Lung (tissue), 12 donors: ENCODE data around the gene OTULINL. TPM values are rescaled to one million over a fixed set of nuclear protein-coding genes. Genes with fewer than 3 reads are reported as not detected.

Source experiments
- ATAC-seq: fragments of 200-7000 bp; cut with Tn5 transposase; one replicate; pipeline ENCODE4 v1.9.1; 2020; ENCODE audit warnings: moderate number of reproducible peaks; ENCODE audit not compliant: insufficient read depth, low FRiP score
- DNase-seq, 3 donors: peaks; one replicate each; pipeline ENCODE4 v3.0.0-alpha.2; 2013 to 2017
- H3K27ac ChIP-seq, 2 donors: one replicate each; pipeline ENCODE4 v1.5.1; 2013; ENCODE audit warnings: mild to moderate bottlenecking in 2 of 2, moderate library complexity in 2 of 2, control low read depth in 1 of 2, inconsistent platforms in 1 of 2, low read depth in 1 of 2, low read length in 1 of 2
- H3K27me3 ChIP-seq, 3 donors: one replicate each; pipeline ENCODE4 v1.5.1; 2013; ENCODE audit warnings: low read length in 2 of 3; ENCODE audit not compliant: control insufficient read depth in 3 of 3, insufficient read depth in 3 of 3
- H3K36me3 ChIP-seq, 4 donors: one replicate each; pipeline ENCODE4 v1.5.1; 2013; ENCODE audit warnings: low read length in 4 of 4, mild to moderate bottlenecking in 1 of 4, moderate library complexity in 1 of 4; ENCODE audit not compliant: control insufficient read depth in 4 of 4, insufficient read depth in 4 of 4
- H3K4me1 ChIP-seq, 5 donors: one replicate each; pipeline ENCODE4 v1.5.1; 2013; ENCODE audit warnings: low read length in 5 of 5, mild to moderate bottlenecking in 2 of 5, moderate library complexity in 1 of 5; ENCODE audit not compliant: control insufficient read depth in 5 of 5, insufficient read depth in 5 of 5
- H3K4me3 ChIP-seq: one replicate; pipeline ENCODE4 v1.5.1; 2013; ENCODE audit warnings: mild to moderate bottlenecking, control low read depth, moderate library complexity
- H3K9ac ChIP-seq, 2 donors: one replicate each; pipeline ENCODE4 v1.5.1; 2013; ENCODE audit warnings: low read length in 2 of 2, control low read depth in 1 of 2; ENCODE audit not compliant: insufficient read depth in 1 of 2
- H3K9me3 ChIP-seq, 4 donors: one replicate each; pipeline ENCODE4 v1.5.1; 2013; ENCODE audit warnings: low read length in 3 of 4, mild to moderate bottlenecking in 1 of 4, moderate library complexity in 1 of 4; ENCODE audit not compliant: control insufficient read depth in 4 of 4, insufficient read depth in 3 of 4
- WGBS, 2 donors: extraction: QIAGEN DNeasy Blood & Tissue Kit; methylation state at CpG; one replicate each; pipeline ENCODE4 v1.1.7; 2013; 5-methylcytosine and 5-hydroxymethylcytosine counted together
- polyA plus RNA-seq, 2 donors: library from polyadenylated mRNA; stranded (reverse); fragments of 200-250 nt; gene quantifications; one replicate each; pipeline ENCODE4 v1.2.1, GENCODE V29; 2013
- total RNA-seq, 2 donors: library from RNA; depleted of rRNA in 1 of 2; stranded (reverse); fragments of >200 nt in 1 of 2; gene quantifications; one replicate each; pipeline ENCODE4 v1.2.1, GENCODE V29; 2014 to 2021
- TF ChIP-seq, protein P1 (sequence below): IDR thresholded peaks from 2 replicates; pipeline ENCODE4 v1.5.1; 2012; ENCODE audit warnings: mild to moderate bottlenecking; ENCODE audit errors: control extremely low read depth, extremely low read depth
- donor health status: control.
- donor health status: control.
- donor health status: Bipolar disorder and iron deficiency.
- donor health status: healthy.
- donor health status: DM: yes; HTN: yes; CAD: no.

OTULINL gene
- total and polyA plus RNA-seq, 4 donors: 19.7 to 59.9 (median 30.0) TPM

DNA sequence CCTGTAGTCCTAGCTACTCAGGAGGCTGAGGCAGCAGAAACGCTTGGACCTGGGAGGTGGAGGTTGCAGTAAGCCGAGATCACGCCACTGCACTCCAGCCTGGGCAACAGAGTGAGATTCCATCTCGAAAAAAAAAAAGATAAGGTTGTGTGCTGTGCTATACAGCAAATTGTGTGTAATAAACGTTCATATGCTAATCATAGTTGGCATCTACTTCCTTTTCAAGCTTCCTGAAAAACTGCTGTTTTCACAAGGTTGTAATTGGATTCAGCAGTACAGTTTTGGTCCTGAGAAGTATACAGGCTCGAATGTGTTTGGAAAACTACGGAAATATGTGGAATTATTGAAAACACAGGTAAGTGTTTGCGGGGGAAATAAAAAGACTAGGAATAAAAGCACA, 25.5 kb downstream of the OTULINL start:
- H3K9ac ChIP-seq: no peak overlapping the region
- ATAC-seq (no peak), DNase-seq (no peak)
- WGBS, 2 donors: 50 to 73% methylated on average over 8 of the region's 8 CpGs
- H3K36me3 ChIP-seq: peaks cover 0 to 15% (median 0%) of the 10 kb centered on the region in 4 donors
- H3K9me3 ChIP-seq: peaks cover 0 to 5% (median 0%) of the 10 kb centered on the region in 4 donors
- H3K4me3 ChIP-seq: no peak overlapping the region
- H3K27ac ChIP-seq: no peak overlapping the region
- no peaks in the 10 kb centered on the region for H3K27me3 ChIP-seq
- TF ChIP-seq, protein P1, sequence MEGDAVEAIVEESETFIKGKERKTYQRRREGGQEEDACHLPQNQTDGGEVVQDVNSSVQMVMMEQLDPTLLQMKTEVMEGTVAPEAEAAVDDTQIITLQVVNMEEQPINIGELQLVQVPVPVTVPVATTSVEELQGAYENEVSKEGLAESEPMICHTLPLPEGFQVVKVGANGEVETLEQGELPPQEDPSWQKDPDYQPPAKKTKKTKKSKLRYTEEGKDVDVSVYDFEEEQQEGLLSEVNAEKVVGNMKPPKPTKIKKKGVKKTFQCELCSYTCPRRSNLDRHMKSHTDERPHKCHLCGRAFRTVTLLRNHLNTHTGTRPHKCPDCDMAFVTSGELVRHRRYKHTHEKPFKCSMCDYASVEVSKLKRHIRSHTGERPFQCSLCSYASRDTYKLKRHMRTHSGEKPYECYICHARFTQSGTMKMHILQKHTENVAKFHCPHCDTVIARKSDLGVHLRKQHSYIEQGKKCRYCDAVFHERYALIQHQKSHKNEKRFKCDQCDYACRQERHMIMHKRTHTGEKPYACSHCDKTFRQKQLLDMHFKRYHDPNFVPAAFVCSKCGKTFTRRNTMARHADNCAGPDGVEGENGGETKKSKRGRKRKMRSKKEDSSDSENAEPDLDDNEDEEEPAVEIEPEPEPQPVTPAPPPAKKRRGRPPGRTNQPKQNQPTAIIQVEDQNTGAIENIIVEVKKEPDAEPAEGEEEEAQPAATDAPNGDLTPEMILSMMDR: no peak
- no peaks in the 10 kb centered on the region for H3K4me1 ChIP-seq

DNA sequence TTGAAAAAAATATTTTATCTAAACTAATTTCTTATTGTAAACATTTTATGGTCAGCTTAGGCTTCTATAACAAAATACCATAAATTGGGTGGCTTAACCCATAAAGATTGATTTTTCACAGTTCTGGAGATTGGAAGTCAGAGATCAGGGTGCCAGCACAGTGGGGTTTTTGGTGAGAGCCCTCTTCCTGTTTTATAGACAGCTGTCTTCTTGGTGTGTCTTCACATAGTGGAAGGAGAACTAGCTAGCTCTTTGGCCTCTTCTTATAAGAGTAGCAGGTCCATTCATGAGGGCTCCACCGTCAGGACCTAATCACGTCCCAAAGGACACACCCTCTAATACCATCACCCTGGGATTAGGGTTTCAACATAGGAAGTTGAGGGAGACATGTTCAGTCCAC, 26.6 kb downstream of the OTULINL start:
- H3K27ac ChIP-seq: no peak overlapping the region
- no peak overlapping the region for H3K4me3 ChIP-seq
- no peaks in the 10 kb centered on the region for H3K4me1 ChIP-seq
- TF ChIP-seq, protein P1: no peak
- peaks cover 0 to 14% (median 0%) of the 10 kb centered on the region in 4 donors for H3K36me3 ChIP-seq
- WGBS, 2 donors: 28 to 62% methylated on average over 2 of the region's 2 CpGs
- peaks cover 0 to 5% (median 0%) of the 10 kb centered on the region in 4 donors for H3K9me3 ChIP-seq
- DNase-seq: no peak
- no peak overlapping the region for H3K9ac ChIP-seq
- ATAC-seq: no peak
- no peaks in the 10 kb centered on the region for H3K27me3 ChIP-seq

DNA sequence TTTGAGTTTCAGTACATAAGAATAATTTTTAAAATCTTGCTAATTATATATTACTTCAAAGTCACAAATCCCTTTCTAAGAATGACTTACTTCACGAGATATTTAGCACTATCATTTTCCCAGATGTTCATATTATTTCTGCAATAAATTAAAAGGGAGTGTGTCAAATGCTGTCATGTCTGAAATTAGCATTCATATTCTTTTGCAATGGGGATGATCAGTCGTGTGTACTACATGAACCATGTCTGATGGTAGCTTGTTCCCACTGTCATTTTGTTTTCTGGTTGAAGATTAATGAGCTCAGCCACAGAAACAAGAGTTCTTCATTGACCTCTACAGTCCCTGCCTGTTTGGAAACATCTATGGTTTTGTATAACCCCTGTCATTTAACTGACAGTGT, 30.1 kb downstream of the OTULINL start:
- DNase-seq (no peak), ATAC-seq (no peak)
- H3K9me3 ChIP-seq: no peaks in the 10 kb centered on the region
- no peaks in the 10 kb centered on the region for H3K4me1 ChIP-seq
- no peak overlapping the region for H3K27ac ChIP-seq
- no peak overlapping the region for H3K4me3 ChIP-seq
- peaks cover 0 to 9% (median 0%) of the 10 kb centered on the region in 4 donors for H3K36me3 ChIP-seq
- no peak overlapping the region for H3K9ac ChIP-seq
- 70 to 82% methylated on average over 2 of the region's 2 CpGs for WGBS, 2 donors
- TF ChIP-seq, protein P1: no peak
- no peaks in the 10 kb centered on the region for H3K27me3 ChIP-seq

DNA sequence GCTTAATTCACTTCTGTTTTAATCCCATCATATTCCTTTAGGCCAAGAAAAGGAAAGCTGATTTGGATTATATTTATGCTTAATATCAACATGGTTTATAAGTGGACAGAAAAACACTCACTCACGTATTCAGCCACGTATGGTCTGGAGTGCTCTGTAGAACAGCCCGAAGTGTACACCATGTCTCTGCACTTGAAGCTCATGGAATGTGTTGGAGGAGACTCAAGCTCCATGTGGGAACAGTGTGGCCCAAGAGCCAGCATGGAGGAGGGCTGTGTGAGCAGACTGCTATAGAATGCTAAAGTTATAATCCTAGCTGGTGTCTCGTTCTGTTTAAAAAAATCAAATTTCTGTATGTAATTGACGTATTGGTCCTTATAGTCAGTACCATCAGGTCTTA, 32.9 kb downstream of the OTULINL start:
- no peaks in the 10 kb centered on the region for H3K9me3 ChIP-seq
- DNase-seq (no peak), ATAC-seq (peak; percentile 58)
- no peak overlapping the region for H3K9ac ChIP-seq
- no peak overlapping the region for H3K4me3 ChIP-seq
- H3K27me3 ChIP-seq: no peaks in the 10 kb centered on the region
- no peak overlapping the region for H3K27ac ChIP-seq
- peaks cover 0 to 10% (median 0%) of the 10 kb centered on the region in 4 donors for H3K36me3 ChIP-seq
- 81 to 92% methylated on average over 5 of the region's 5 CpGs for WGBS, 2 donors
- H3K4me1 ChIP-seq: no peaks in the 10 kb centered on the region
- TF ChIP-seq, protein P1: no peak
